Measurements from ENCODE around the gene MYT1. TPM values are rescaled to one million over a fixed set of nuclear protein-coding genes. Genes with fewer than 3 reads are reported as not detected.

MYT1 gene
- total RNA-seq, 4 donors from 2014 or later: 0.16 to 0.55 TPM; not detected in 2

- Histone ChIP-seq H3K36me3 (no peaks in the 10 kb centered on the region), H3K27me3 (peaks cover 71% of the 10 kb centered on the region), H3K4me3 (no peak overlapping the region), H3K27ac (no peak overlapping the region), H3K9me3 (no peaks in the 10 kb centered on the region), H3K4me1 (no peaks in the 10 kb centered on the region)
- 60% methylated on average over 4 of the region's 5 CpGs; no CpG with 5 or more reads in 1 of the 2 donors for WGBS, 2 donors (ENCODE audit: low coverage in 1 of 2)
- in situ Hi-C loops (cut with MboI; ENCODE audit: low pct_ligation_motif_present in 1 of 4, low pct_unique_long_range_greater_than_20kb in 1 of 4, low sequenced_read_pairs in 3 of 4): no loop called here
- DNase-seq: no peak
- no peak for TF ChIP-seq EP300 (IDR thresholded peaks at IDR 0.05; ENCODE audit: low read depth)
- no peak for TF ChIP-seq CTCF (IDR thresholded peaks at IDR 0.05)
- no peak for TF ChIP-seq POLR2A (IDR thresholded peaks at IDR 0.05)
- no peak for TF ChIP-seq POLR2AphosphoS5 (IDR thresholded peaks at IDR 0.05)
- intact Hi-C loops (cut with DNase I; ENCODE audit: low total_unique reads): no loop called here
These were observed 4.1 kb upstream of the MYT1 start for GRCh38 chr20:64160118-64160517.

- Histone ChIP-seq H3K27ac (no peak overlapping the region), H3K9me3 (no peaks in the 10 kb centered on the region), H3K36me3 (no peaks in the 10 kb centered on the region), H3K4me1 (no peaks in the 10 kb centered on the region), H3K27me3 (peaks cover 78% of the 10 kb centered on the region), H3K4me3 (no peak overlapping the region)
- no peak for DNase-seq
- TF ChIP-seq CTCF (IDR thresholded peaks at IDR 0.05): no peak
- TF ChIP-seq POLR2AphosphoS5 (IDR thresholded peaks at IDR 0.05): no peak
- TF ChIP-seq EP300 (IDR thresholded peaks at IDR 0.05; ENCODE audit: low read depth): no peak
- no peak for TF ChIP-seq POLR2A (IDR thresholded peaks at IDR 0.05)
- 42 to 72% methylated on average over 7 to 32 of the region's 32 CpGs for WGBS, 2 donors (ENCODE audit: low coverage in 1 of 2)
- intact Hi-C loops (cut with DNase I; ENCODE audit: low total_unique reads) (no loop called here), in situ Hi-C loops (cut with MboI; ENCODE audit: low pct_ligation_motif_present in 1 of 4, low pct_unique_long_range_greater_than_20kb in 1 of 4, low sequenced_read_pairs in 3 of 4) (no loop called here)
These were observed 3.5 kb upstream of the MYT1 start for GRCh38 chr20:64160526-64161355.

- 22 to 49% methylated on average over 15 to 33 of the region's 33 CpGs for WGBS, 2 donors (ENCODE audit: low coverage in 1 of 2)
- no peak for TF ChIP-seq EP300 (IDR thresholded peaks at IDR 0.05; ENCODE audit: low read depth)
- no peak for TF ChIP-seq POLR2A (IDR thresholded peaks at IDR 0.05)
- no peak for TF ChIP-seq CTCF (IDR thresholded peaks at IDR 0.05)
- TF ChIP-seq POLR2AphosphoS5 (IDR thresholded peaks at IDR 0.05): no peak
- Histone ChIP-seq H3K27ac (no peak overlapping the region), H3K36me3 (no peaks in the 10 kb centered on the region), H3K9me3 (no peaks in the 10 kb centered on the region), H3K27me3 (peaks cover 86% of the 10 kb centered on the region), H3K4me1 (no peaks in the 10 kb centered on the region), H3K4me3 (no peak overlapping the region)
- in situ Hi-C loops (cut with MboI; ENCODE audit: low pct_ligation_motif_present in 1 of 4, low pct_unique_long_range_greater_than_20kb in 1 of 4, low sequenced_read_pairs in 3 of 4): no loop called here
- intact Hi-C loops (cut with DNase I; ENCODE audit: low total_unique reads): no loop called here
- peak; percentile 18 for DNase-seq
These were observed 2.7 kb upstream of the MYT1 start for GRCh38 chr20:64161356-64162238.

GRCh38 chr20:64162239-64162910 lies 1.9 kb upstream of the MYT1 start:
- Histone ChIP-seq H3K4me1 (no peaks in the 10 kb centered on the region), H3K36me3 (no peaks in the 10 kb centered on the region), H3K4me3 (no peak overlapping the region), H3K9me3 (no peaks in the 10 kb centered on the region), H3K27me3 (peaks cover 89% of the 10 kb centered on the region), H3K27ac (no peak overlapping the region)
- DNase-seq: no peak
- WGBS, 2 donors (ENCODE audit: low coverage in 1 of 2): 38 to 61% methylated on average over 6 to 23 of the region's 23 CpGs
- intact Hi-C loops (cut with DNase I; ENCODE audit: low total_unique reads): no loop called here
- TF ChIP-seq EP300 (IDR thresholded peaks at IDR 0.05; ENCODE audit: low read depth): no peak
- no peak for TF ChIP-seq CTCF (IDR thresholded peaks at IDR 0.05)
- TF ChIP-seq POLR2AphosphoS5 (IDR thresholded peaks at IDR 0.05): no peak
- no peak for TF ChIP-seq POLR2A (IDR thresholded peaks at IDR 0.05)
- in situ Hi-C loops (cut with MboI; ENCODE audit: low pct_ligation_motif_present in 1 of 4, low pct_unique_long_range_greater_than_20kb in 1 of 4, low sequenced_read_pairs in 3 of 4): no loop called here
